Measurements from ENCODE around the gene RNU1-4.
"Not testable (repeated sequence)": the region's sequence is repeated elsewhere in the genome, so short reads cannot be mapped to it uniquely, and the experiment has no call there.

RNU1-4 gene

GRCh38 chr1:16770896-16771446 is 30.7 kb downstream of the RNU1-4 start:
- DNase-seq = not testable (repeated sequence)

DNA sequence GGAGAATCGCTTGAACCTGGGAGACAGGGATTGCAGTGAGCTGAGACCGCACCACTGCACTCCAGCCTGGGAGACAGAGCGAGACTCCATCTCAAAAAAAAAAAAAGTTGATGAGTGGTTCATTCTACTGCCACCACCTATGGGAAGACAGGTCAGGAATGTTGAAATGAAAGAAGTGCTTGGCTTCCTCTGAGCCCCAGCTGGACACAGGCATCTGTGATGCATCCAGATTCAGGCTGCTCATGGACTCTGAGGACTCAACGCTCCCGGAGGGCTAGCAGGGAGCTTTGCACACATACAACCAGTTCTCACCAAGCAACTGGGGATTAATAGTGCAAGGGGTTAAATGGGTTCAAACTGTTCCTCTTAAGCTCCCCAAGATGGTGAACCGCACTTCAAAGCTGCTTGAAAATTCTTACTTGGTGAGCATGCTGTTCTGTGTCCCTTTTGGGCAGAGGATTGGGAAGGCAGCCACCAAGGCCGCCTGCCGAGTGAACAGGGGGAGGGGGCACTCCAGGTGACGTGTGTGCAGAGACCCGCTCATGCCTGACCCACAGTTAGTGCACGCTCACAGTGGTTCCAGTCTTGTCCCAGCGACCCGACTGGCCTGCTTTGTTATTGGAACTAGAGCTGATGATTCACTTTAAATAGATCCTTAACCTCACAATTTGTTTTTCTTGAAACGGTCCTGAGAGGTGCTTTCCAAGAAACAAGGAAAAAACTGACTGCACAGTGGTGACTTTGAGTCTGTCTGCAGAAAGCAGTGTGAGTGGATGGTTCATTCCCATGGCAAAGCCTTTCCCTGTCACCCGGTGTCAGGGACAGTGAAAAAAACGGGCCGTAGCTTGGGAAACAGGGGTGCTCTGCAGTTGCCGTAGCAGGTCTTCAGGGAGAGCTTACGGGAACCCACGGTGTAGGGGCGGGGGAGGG is 32.2 kb downstream of the RNU1-4 start:
- DNase-seq = not testable (repeated sequence)

DNA sequence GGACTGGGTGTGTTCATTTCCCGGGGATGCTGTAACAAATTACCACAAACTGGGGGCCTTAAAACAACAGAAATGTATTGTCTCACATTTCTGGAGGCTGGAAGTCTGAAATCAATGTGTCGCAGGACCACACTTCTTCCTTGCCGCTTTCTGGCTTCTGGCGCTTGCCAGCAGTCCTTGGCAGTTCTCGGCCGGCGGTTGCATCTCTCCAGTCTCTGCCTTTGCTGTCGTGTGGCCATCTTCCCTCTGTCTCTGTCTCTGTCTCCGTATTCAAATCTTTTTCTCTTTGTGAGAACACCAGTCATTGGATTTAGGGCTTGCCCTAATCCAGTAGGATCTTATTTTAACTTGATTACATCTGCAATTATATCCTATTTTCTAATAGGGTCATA is 32.9 kb downstream of the RNU1-4 start:
- DNase-seq = not testable (repeated sequence)

- not testable (repeated sequence) for DNase-seq
These were observed 33.4 kb downstream of the RNU1-4 start for GRCh38 chr1:16773723-16774122.

- not testable (repeated sequence) for DNase-seq
These were observed 34.5 kb downstream of the RNU1-4 start for GRCh38 chr1:16774773-16775172.

DNA sequence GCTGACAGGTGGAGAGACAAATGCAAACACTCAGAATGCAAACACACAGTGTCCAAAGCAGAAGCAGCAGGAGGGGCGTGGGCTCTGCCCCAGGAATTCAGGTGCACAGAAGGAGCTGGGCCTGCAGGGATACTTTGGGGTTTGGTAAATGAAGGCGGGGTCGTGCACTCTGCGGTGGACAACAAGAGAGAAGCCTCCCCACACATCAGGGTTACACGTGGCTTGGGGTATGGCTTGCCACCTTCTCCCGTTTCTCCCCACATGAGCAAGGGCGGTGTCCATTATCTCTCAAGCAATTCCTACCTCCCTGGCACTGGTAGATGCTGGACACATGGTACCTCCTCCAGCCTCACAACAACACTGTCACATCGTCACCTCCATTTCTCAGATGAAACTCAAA is 35.0 kb downstream of the RNU1-4 start:
- not testable (repeated sequence) for DNase-seq

DNA sequence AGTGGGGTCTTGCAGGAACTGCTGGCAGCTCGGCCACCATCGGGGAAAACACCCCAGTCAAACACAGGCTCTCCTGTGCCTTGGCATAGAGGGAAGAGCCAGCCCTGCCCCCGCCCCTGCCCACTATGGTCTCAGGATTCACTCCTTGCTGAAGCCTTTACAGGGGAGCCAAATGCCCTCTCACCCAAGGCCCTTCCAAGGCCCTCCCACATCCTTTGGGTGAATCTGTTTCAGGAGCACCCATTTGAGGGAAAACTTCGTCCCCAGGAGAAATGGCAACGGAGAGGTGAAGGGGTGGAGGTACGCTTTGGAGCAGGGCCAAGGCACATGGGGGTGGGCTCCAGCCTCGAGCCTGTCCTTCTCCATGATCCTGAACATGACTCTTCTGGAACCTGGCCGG is 35.9 kb downstream of the RNU1-4 start:
- not testable (repeated sequence) for DNase-seq

DNA sequence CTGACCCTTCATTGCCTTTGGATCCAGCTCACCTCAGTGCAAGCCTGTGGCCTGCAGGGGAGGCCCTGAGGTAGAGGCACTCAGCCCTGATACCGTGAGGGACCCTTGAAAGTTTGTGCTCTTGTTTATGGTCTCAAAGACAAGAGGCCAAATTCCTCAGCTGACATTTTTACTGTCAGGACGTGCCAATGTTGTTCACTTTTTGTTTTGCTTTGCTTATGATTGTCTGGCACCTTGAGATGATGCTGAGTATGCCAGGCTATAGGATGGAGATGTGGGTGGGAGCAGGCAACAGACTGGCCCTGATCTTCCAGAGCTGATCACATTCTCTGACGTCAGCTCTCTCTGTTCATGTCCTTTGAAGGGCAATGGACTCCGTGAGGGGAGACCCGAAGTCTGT is 36.5 kb downstream of the RNU1-4 start:
- DNase-seq = not testable (repeated sequence)

- not testable (repeated sequence) for DNase-seq
These were observed 37.5 kb downstream of the RNU1-4 start for GRCh38 chr1:16777821-16778220.

GRCh38 chr1:16779525-16779924 is 39.2 kb downstream of the RNU1-4 start:
- DNase-seq = not testable (repeated sequence)

DNA sequence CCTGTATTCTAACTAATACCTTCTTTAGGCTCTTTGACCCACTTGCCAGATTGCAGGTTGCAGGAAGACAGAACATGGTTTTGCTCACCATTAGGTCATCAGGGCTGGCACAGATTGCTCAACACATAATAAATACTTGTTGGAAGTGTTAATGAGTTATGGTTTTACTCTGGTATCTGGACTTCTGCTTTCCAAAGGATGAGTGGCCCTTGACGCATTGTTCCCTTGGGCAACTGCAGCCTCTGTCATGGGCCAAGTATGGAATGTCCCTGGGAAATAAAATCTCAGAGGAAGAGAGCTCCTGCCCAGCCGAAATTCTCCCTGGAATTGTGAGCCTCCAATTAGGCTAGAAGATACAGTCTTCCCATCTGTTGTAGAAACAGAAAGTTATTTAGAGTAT is 40.7 kb downstream of the RNU1-4 start:
- DNase-seq = not testable (repeated sequence)

DNA sequence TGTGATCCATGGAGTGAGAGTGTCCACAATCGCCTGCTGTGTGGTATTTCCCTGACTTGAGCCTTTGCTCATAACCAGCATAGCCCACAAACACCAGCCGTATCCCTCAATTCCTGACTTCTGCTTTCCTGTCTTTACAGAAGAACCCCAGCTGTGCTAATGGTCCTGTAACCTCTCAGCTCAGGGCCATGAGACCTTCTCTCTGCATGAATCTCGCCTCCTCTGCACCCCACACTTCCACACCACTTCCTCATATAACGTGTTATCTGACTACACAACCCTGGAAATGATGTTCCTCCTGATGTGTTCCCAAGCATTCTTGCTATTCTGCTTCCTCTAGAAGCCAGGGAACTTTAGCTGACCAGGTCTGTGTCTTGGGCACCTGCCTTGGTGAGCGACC is 41.3 kb downstream of the RNU1-4 start:
- DNase-seq = not testable (repeated sequence)

DNA sequence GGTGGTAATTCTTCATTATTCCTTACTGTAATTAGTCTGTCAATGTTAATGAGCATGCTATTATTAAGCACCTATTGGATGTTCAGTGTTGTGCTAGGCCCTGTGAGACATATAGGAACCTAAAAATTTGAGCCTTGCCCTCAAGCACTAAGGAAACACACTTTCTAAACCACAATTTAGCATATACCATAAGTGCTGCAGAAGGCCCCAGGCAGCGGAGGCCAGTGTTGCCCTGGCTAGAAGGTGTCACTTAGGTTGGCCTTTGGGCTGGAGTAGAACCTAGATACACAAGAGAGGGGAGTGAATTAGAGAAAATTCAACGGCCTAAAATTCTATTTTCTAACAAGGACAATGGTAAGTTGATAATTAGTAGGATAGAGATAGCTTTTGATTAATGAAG is 44.6 kb downstream of the RNU1-4 start:
- DNase-seq = not testable (repeated sequence)

DNA sequence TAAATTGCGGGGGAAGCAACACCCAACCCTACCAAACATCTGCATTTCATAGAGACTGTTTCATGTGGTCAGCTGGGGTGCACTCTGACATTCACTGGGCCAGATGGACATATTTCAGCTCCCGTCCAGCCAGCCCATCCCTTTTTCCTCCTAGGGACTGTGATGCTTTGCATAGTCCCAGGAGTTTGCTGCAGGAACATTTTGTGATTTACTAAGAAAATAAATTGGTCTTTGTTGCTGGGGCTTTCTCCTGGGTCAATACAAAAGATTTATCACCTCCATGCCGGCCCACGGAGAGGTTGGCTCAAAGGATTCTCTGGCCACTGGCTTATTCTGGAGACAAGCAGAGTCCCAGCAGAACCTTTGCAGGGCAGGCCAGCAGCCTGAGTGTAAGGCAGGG is 46.0 kb downstream of the RNU1-4 start:
- DNase-seq = not testable (repeated sequence)

DNA sequence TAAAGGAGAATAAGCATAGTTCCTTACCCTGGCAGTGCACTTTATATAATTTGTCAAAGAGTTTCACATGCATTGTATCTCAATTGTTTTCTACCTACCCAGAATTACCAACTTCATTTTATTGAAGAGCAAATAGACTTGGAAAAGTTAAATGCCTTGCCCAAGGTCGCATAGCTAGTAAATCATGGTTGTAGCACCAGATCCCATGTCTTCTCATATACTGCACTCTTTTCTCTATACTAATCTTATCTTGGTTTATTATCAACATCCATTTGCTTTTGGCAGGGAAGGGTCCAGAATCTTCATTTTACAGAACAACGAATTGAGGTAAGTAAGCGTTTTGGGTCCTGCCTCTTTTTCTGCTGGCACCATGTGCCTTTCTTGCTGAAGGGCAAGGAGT is 46.9 kb downstream of the RNU1-4 start:
- not testable (repeated sequence) for DNase-seq

- DNase-seq = not testable (repeated sequence)
These were observed 47.4 kb downstream of the RNU1-4 start for GRCh38 chr1:16787711-16788110.

All from central memory CD4-positive, alpha-beta T cell (primary cell).